Gastroesophageal sphincter (tissue), 3 donors: ENCODE results near the gene TPD52L2.
"Not testable (repeated sequence)": the region's sequence is repeated elsewhere in the genome, so short reads cannot be mapped to it uniquely, and the experiment has no call there.

Experiments
- CTCF ChIP-seq, 4 experiments: fragments of 200-600 bp in 2 of 4; fragments of 450-650 bp in 2 of 4; sonication (generic) in 1 of 4; IDR thresholded peaks; one replicate each; pipeline ENCODE4 v1.5.1; 2017 to 2019; ENCODE audit warnings: antibody characterized with exemption in 4 of 4, mild to moderate bottlenecking in 2 of 4, moderate library complexity in 2 of 4
- POLR2A ChIP-seq, 2 donors: fragments of 450-650 bp; IDR thresholded peaks; one replicate each; pipeline ENCODE4 v1.6.1; 2017; ENCODE audit warnings: antibody characterized with exemption in 2 of 2, mild to moderate bottlenecking in 2 of 2, moderate library complexity in 1 of 2
- POLR2AphosphoS5 ChIP-seq: sonication (generic); formaldehyde crosslinking; IDR thresholded peaks from one replicate; pipeline ENCODE4 v1.6.1; 2017; ENCODE audit warnings: antibody characterized with exemption

GRCh38 chr20:63867042-63867441 is 2.0 kb downstream of the TPD52L2 start:
- TF ChIP-seq CTCF (IDR thresholded peaks at IDR 0.05); POLR2A (IDR thresholded peaks at IDR 0.05); POLR2AphosphoS5: not testable (repeated sequence)
